Right lung (tissue), 5 donors: ENCODE data around the gene BCL10. TPM values are rescaled to one million over a fixed set of nuclear protein-coding genes. Genes with fewer than 3 reads are reported as not detected.
"Not testable (repeated sequence)": the region's sequence is repeated elsewhere in the genome, so short reads cannot be mapped to it uniquely, and the experiment has no call there.

Source experiments
- DNase-seq, 2 donors: peaks; one replicate each; pipeline ENCODE4 v3.0.0-alpha.2; 2013
- polyA plus RNA-seq, 5 donors: library from polyadenylated mRNA; unstranded; fragments of 120-200 nt; gene quantifications; one replicate each; pipeline versions ENCODE4 v1.2.1 to v1.2.3, GENCODE V29; 2013; ENCODE audit warnings: inconsistent platforms in 1 of 5, low replicate concordance in 1 of 5; ENCODE audit not compliant: insufficient read length in 5 of 5, insufficient read depth in 1 of 5

Gene BCL10
- polyA plus RNA-seq, 5 donors, result 24.7 to 34.9 (median 28.4) TPM

- DNase-seq, result no peak
Measured at GRCh38 chr1:85268801-85269585, 7.4 kb downstream of the BCL10 start.

- no peak for DNase-seq
Measured at GRCh38 chr1:85267313-85267712, 9.1 kb downstream of the BCL10 start.

GRCh38 chr1:85264150-85264549 is 12.3 kb downstream of the BCL10 start:
- DNase-seq, result no peak

GRCh38 chr1:85262985-85263384 is 13.4 kb downstream of the BCL10 start:
- DNase-seq, result no peak

- peak; percentile 89 to 94 for DNase-seq
Measured at GRCh38 chr1:85259912-85260274, 16.5 kb downstream of the BCL10 start.

- DNase-seq, result peak; percentile 97 to 98
Measured at GRCh38 chr1:85259118-85259911, 17.1 kb downstream of the BCL10 start, which contains the start of gene C1orf52. Gene C1orf52, minus strand, starts transcription at chr1:85259662. Its CDS starts 29 bp downstream, at chr1:85259633.

GRCh38 chr1:85258536-85259117 is 17.8 kb downstream of the BCL10 start:
- DNase-seq, result no peak

- not testable (repeated sequence) for DNase-seq
Measured at GRCh38 chr1:85249042-85249441, 27.4 kb downstream of the BCL10 start.

- DNase-seq, result no peak
Measured at GRCh38 chr1:85245891-85246290, 30.5 kb downstream of the BCL10 start.

- no peak for DNase-seq
Measured at GRCh38 chr1:85245456-85245855, 31.0 kb downstream of the BCL10 start.

- no peak for DNase-seq
Measured at GRCh38 chr1:85244271-85245061, 32.0 kb downstream of the BCL10 start.

GRCh38 chr1:85243372-85243771 is 33.1 kb downstream of the BCL10 start:
- DNase-seq, result no peak

- no peak for DNase-seq
Measured at GRCh38 chr1:85240643-85241042, 35.8 kb downstream of the BCL10 start.

GRCh38 chr1:85240174-85240601 is 36.2 kb downstream of the BCL10 start:
- DNase-seq, result no peak

- DNase-seq, result no peak
Measured at GRCh38 chr1:85237613-85238012, 38.8 kb downstream of the BCL10 start.

- no peak for DNase-seq
Measured at GRCh38 chr1:85230305-85230977, 46.0 kb downstream of the BCL10 start.

GRCh38 chr1:85229574-85230097 is 46.8 kb downstream of the BCL10 start:
- DNase-seq, result no peak

GRCh38 chr1:85228972-85229371 is 47.5 kb downstream of the BCL10 start:
- no peak for DNase-seq

- no peak for DNase-seq
Measured at GRCh38 chr1:85225624-85226380, 50.6 kb downstream of the BCL10 start.
